ENCODE data around the gene SULT1A2.
"Not testable (repeated sequence)": the region's sequence is repeated elsewhere in the genome, so short reads cannot be mapped to it uniquely, and the experiment has no call there.

GRCh38 chr16:28638359-28638758 is 41.5 kb upstream of the SULT1A2 start:
- not testable (repeated sequence) for TF ChIP-seq CTCF (conservative IDR thresholded peaks at IDR 0.05; ENCODE audit: low read depth, low read length); EZH2phosphoT487 (IDR thresholded peaks at IDR 0.05; ENCODE audit: borderline replicate concordance, low read length); EZH2 (IDR thresholded peaks at IDR 0.05; ENCODE audit: low read length, unreplicated experiment)

Measured in PC-3 (cell line).